Endothelial cell of umbilical vein (primary cell): ENCODE measurements around the gene PRR23C. TPM values are rescaled to one million over a fixed set of nuclear protein-coding genes. Genes with fewer than 3 reads are reported as not detected.

Source experiments
- BruUV-seq: library from RNA; stranded (reverse); fragments of 400-500 nt; replicated peaks from 2 replicates; lab custom pipeline; 2021; lab: Mats Ljungman, UMichigan
- CTCF ChIA-PET: fragments of 300-600, 350-600 bp; sonication (Branson Sonifier 250); formaldehyde crosslinking; loops from one replicate; lab custom pipeline; 2021; ENCODE audit warnings: antibody characterized with exemption, inconsistent platforms; lab: Charles Lee
- POLR2A ChIA-PET: fragments of 300-600, 350-600 bp; sonication (Branson Sonifier 250); formaldehyde crosslinking; loops from one replicate; lab custom pipeline; 2021; ENCODE audit warnings: antibody characterized with exemption, inconsistent platforms; lab: Charles Lee
- DNase-seq: peaks from one replicate; pipeline ENCODE4 v3.0.0-alpha.2; 2011; ENCODE audit warnings: low read depth, low spot score
- FAIRE-seq: peaks from 2 replicates; lab custom pipeline; 2011; peaks lifted over from hg19 to GRCh38; lab: Jason Lieb, UNC
- H2AFZ ChIP-seq: 2 replicates; pipeline ENCODE4 v1.6.0; 2012; ENCODE audit warnings: low read depth, low read length, control low read depth, inconsistent platforms
- H3K27ac ChIP-seq: 2 replicates; pipeline ENCODE4 v1.5.1; 2011; ENCODE audit warnings: low read depth, mild to moderate bottlenecking, control low read depth, low read length, moderate library complexity; ENCODE audit not compliant: insufficient read depth
- H3K27me3 ChIP-seq, 2 experiments: 2 replicates each; pipeline versions ENCODE4 v1.6.0 to v1.6.1; 2011; ENCODE audit warnings: low read length in 2 of 2, mixed read lengths in 1 of 2; ENCODE audit not compliant: control insufficient read depth in 2 of 2, insufficient read depth in 2 of 2
- H3K36me3 ChIP-seq, 2 experiments: 2 replicates in 1 of 2; 3 replicates in 1 of 2; pipeline ENCODE4 v1.5.1; 2011; ENCODE audit warnings: low read length in 2 of 2, mild to moderate bottlenecking in 1 of 2, moderate library complexity in 1 of 2; ENCODE audit not compliant: control insufficient read depth in 2 of 2, insufficient read depth in 2 of 2; ENCODE audit errors: extremely low read depth in 1 of 2
- H3K4me1 ChIP-seq: 3 replicates; pipeline ENCODE4 v1.5.1; 2011; ENCODE audit warnings: mild to moderate bottlenecking, low read length; ENCODE audit not compliant: control insufficient read depth, insufficient read depth; ENCODE audit errors: extremely low read depth
- H3K4me2 ChIP-seq: 2 replicates; pipeline ENCODE4 v1.6.1; 2011; ENCODE audit warnings: low read length, control low read depth, mixed read lengths; ENCODE audit not compliant: insufficient read depth
- H3K4me3 ChIP-seq, 3 experiments: fragments of 200-600 bp in 1 of 3; sonication (generic), shearing (Covaris generic) in 1 of 3; replicated peaks in 1 of 3; 2 replicates each; pipeline ENCODE4 v1.5.1; 2011 to 2016; ENCODE audit warnings: control low read depth in 3 of 3, low read length in 3 of 3, mild to moderate bottlenecking in 2 of 3, inconsistent platforms in 1 of 3, low read depth in 1 of 3, moderate library complexity in 1 of 3; ENCODE audit not compliant: insufficient read depth in 1 of 3
- H3K79me2 ChIP-seq: 2 replicates; pipeline ENCODE4 v1.6.0; 2012; ENCODE audit warnings: low read length, inconsistent platforms; ENCODE audit not compliant: control insufficient read depth, insufficient read depth
- H3K9ac ChIP-seq: replicated peaks from 2 replicates; pipeline ENCODE3; 2011; ENCODE audit warnings: low read length, control low read depth; ENCODE audit not compliant: insufficient read depth; ENCODE audit errors: extremely low read depth
- H3K9me1 ChIP-seq: replicated peaks from 3 replicates; pipeline ENCODE4 v1.6.0; 2011; ENCODE audit warnings: mild to moderate bottlenecking, low read length; ENCODE audit not compliant: control insufficient read depth, insufficient read depth; ENCODE audit errors: extremely low read depth
- H3K9me3 ChIP-seq: replicated peaks from 2 replicates; pipeline ENCODE4 v1.5.1; 2012; ENCODE audit warnings: low read length, inconsistent platforms; ENCODE audit not compliant: control insufficient read depth, insufficient read depth
- H4K20me1 ChIP-seq: replicated peaks from 2 replicates; pipeline ENCODE3; 2011; ENCODE audit warnings: mild to moderate bottlenecking, low read length; ENCODE audit not compliant: control insufficient read depth, insufficient read depth; ENCODE audit errors: extremely low read depth
- EZH2 ChIP-seq: IDR thresholded peaks from 2 replicates; pipeline ENCODE4 v1.6.1; 2012; ENCODE audit warnings: borderline replicate concordance, low read depth, mild to moderate bottlenecking, moderate library complexity, low read length, inconsistent platforms; ENCODE audit not compliant: severe bottlenecking
- FOS ChIP-seq: IDR thresholded peaks from 2 replicates; pipeline ENCODE4 v1.6.1; 2011; ENCODE audit warnings: mild to moderate bottlenecking, low read length, moderate library complexity, borderline replicate concordance; ENCODE audit not compliant: insufficient read depth
- GATA2 ChIP-seq: IDR thresholded peaks from 2 replicates; pipeline ENCODE4 v1.7.0; 2011; ENCODE audit warnings: low read depth, mild to moderate bottlenecking, moderate library complexity, mixed read lengths, low read length; ENCODE audit not compliant: insufficient read length, insufficient read depth
- JUN ChIP-seq: IDR thresholded peaks from 2 replicates; pipeline ENCODE4 v1.6.1; 2011; ENCODE audit warnings: borderline replicate concordance, low read depth; ENCODE audit not compliant: insufficient read length, insufficient read depth
- MYC ChIP-seq: IDR thresholded peaks from one replicate; pipeline ENCODE4 v1.6.1; 2011; ENCODE audit warnings: mild to moderate bottlenecking, low read depth, low read length
- POLR2A ChIP-seq: IDR thresholded peaks from 2 replicates; pipeline ENCODE4 v1.6.1; 2012; ENCODE audit warnings: low read depth, mild to moderate bottlenecking, control low read depth, low read length
- POLR2AphosphoS5 ChIP-seq: IDR thresholded peaks from 2 replicates; pipeline ENCODE4 v1.6.1; 2012; ENCODE audit warnings: low read depth, mild to moderate bottlenecking, control low read depth, low read length, moderate library complexity; ENCODE audit not compliant: insufficient read depth
- dilution Hi-C: fragments of 300-500 bp; cut with MboI; formaldehyde crosslinking; loops from one replicate; pipeline ENCODE4 v1.15.0; 2019; ENCODE audit warnings: low sequenced_read_pairs; ENCODE audit not compliant: extremely low pct_ligation_motif_present
- intact Hi-C: fragments of 100-400 bp; cut with micrococcal nuclease; formaldehyde crosslinking; loops from one replicate; pipeline ENCODE4 v1.10.0; 2022
- polyA plus RNA-seq, 4 experiments: library from polyadenylated mRNA; depleted of rRNA in 3 of 4; stranded (reverse) in 3 of 4; unstranded in 1 of 4; fragments of >200 nt; gene quantifications; 2 replicates each; pipeline versions ENCODE4 v1.2.1 to v1.2.3, GENCODE V29; 2011 to 2012; ENCODE audit warnings: missing spikeins in 1 of 4
- total RNA-seq: library from RNA; stranded (reverse); gene quantifications from 2 replicates; pipeline ENCODE4 v1.2.3, GENCODE V29; 2021
- TF ChIP-seq, protein P1 (sequence below): IDR thresholded peaks from 2 replicates; pipeline ENCODE4 v1.6.1; 2011; ENCODE audit not compliant: insufficient read depth, insufficient read length
- TF ChIP-seq, protein P2 (sequence below), 2 donors: IDR thresholded peaks; 1 replicate in 1 of 2; 2 replicates in 1 of 2; pipeline ENCODE4 v1.5.1; 2011; ENCODE audit warnings: low read length in 2 of 2, mild to moderate bottlenecking in 2 of 2, moderate library complexity in 2 of 2, control low read depth in 1 of 2, inconsistent platforms in 1 of 2, low read depth in 1 of 2; ENCODE audit not compliant: insufficient read depth in 1 of 2; ENCODE audit errors: extremely low read depth in 1 of 2

PRR23C gene
- total and polyA plus RNA-seq, 2 donors (not counting 3 experiments of a cell fraction or from before 2014, with no cell fraction given), result not detected

DNA sequence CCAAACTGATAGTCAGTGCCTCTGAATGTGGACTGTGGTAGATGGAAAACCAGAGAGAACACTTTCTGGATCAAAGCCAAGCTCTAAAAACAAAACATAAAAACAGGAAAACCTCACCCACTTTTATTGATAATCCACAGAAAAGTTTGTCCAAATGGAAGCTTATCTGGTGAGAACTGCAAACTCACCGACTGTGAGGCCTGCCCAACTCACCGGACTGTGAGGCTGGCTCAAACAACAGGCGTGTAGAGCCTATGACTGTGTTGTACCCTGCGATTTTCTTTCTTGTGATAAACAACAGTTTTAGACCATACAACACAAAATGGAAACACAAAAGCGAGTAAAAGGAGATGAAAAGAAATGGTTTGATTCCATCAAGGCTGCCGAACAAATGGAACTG, 7.2 kb downstream of the PRR23C start:
- Histone ChIP-seq H3K4me3 (no peak overlapping the region), H3K4me1 (no peaks in the 10 kb centered on the region), H3K9me3 (no peaks in the 10 kb centered on the region), H3K9ac (no peak overlapping the region), H3K36me3 (no peaks in the 10 kb centered on the region), H3K9me1 (no peaks in the 10 kb centered on the region), H3K27ac (no peak overlapping the region), H3K27me3 (no peaks in the 10 kb centered on the region), H4K20me1 (no peaks in the 10 kb centered on the region), H3K4me2 (no peak overlapping the region), H2AFZ (no peak overlapping the region), H3K79me2 (no peaks in the 10 kb centered on the region)
- DNase-seq (no peak), FAIRE-seq (no peak)
- ChIA-PET POLR2A (no interaction called here), CTCF (no interaction called here)
- no TSS peak for BruUV-seq
- intact Hi-C loops, result no loop called here
- no peak for TF ChIP-seq EZH2
- TF ChIP-seq, protein P1, sequence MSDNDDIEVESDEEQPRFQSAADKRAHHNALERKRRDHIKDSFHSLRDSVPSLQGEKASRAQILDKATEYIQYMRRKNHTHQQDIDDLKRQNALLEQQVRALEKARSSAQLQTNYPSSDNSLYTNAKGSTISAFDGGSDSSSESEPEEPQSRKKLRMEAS, result no peak
- no peak for TF ChIP-seq MYC
- dilution Hi-C loops, result no loop called here

DNA sequence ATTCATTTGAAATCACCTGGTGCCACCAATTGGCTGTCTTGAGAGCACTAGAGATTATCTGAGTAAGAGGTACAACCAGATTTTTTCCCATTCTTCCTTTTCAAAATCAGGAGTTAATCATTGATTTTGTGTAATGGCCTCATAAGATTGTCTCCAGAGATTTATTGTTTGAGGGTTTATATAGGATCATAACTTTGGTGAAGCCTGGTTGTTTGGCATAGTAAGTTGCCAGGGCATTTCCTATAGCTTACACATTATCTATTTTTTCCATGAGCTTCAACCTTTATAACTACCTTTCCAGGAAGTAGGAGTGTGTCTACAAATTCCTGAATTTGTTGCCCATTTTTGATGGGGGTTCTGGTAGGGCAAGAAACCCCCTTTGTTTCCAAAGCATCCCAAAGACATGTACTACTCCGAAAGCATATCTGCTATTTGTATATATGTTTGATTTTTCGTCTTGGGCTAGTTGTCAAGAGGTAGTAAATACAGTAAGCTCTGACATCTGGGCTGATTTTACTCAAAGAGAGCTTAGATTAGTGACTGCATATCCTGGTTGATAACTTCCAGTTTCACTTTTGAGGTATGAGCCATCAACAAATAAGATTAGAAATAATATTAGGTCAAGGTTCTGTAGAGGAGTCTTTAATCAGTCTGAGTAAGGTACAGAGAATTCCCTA, 12.2 kb downstream of the PRR23C start:
- Histone ChIP-seq H2AFZ (no peak overlapping the region), H3K27ac (no peak overlapping the region), H3K9me3 (no peaks in the 10 kb centered on the region), H4K20me1 (no peaks in the 10 kb centered on the region), H3K9me1 (no peaks in the 10 kb centered on the region), H3K27me3 (no peaks in the 10 kb centered on the region), H3K4me1 (no peaks in the 10 kb centered on the region), H3K79me2 (no peaks in the 10 kb centered on the region), H3K36me3 (no peaks in the 10 kb centered on the region), H3K4me3 (no peak overlapping the region), H3K4me2 (no peak overlapping the region), H3K9ac (no peak overlapping the region)
- FAIRE-seq, result no peak
- intact Hi-C loops, result no loop called here
- BruUV-seq, result no TSS peak
- CTCF ChIA-PET, result interaction anchor here (1.4 kb wide), 1 partner anchor 21 kb away, joined by 4 read pairs; no protein-coding TSS in a partner anchor
- dilution Hi-C loops, result no loop called here
- DNase-seq, result no peak
- POLR2A ChIA-PET, result no interaction called here
- no peak for TF ChIP-seq JUN
- no peak for TF ChIP-seq GATA2
- TF ChIP-seq, protein P1, result no peak
- no peak for TF ChIP-seq EZH2
- TF ChIP-seq POLR2A, result no peak
- no peak for TF ChIP-seq POLR2AphosphoS5
- TF ChIP-seq, protein P2, sequence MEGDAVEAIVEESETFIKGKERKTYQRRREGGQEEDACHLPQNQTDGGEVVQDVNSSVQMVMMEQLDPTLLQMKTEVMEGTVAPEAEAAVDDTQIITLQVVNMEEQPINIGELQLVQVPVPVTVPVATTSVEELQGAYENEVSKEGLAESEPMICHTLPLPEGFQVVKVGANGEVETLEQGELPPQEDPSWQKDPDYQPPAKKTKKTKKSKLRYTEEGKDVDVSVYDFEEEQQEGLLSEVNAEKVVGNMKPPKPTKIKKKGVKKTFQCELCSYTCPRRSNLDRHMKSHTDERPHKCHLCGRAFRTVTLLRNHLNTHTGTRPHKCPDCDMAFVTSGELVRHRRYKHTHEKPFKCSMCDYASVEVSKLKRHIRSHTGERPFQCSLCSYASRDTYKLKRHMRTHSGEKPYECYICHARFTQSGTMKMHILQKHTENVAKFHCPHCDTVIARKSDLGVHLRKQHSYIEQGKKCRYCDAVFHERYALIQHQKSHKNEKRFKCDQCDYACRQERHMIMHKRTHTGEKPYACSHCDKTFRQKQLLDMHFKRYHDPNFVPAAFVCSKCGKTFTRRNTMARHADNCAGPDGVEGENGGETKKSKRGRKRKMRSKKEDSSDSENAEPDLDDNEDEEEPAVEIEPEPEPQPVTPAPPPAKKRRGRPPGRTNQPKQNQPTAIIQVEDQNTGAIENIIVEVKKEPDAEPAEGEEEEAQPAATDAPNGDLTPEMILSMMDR (IDR thresholded peaks at IDR 0.05; ENCODE audit: extremely low read depth in 1 of 2, insufficient read depth in 1 of 2, low read depth in 1 of 2, low read length in 2 of 2), result no peak
- no peak for TF ChIP-seq MYC
- TF ChIP-seq FOS, result no peak
